GM18505 (cell line): ENCODE measurements around the gene WWP2.
"Not testable (repeated sequence)": the region's sequence is repeated elsewhere in the genome, so short reads cannot be mapped to it uniquely, and the experiment has no call there.

Experiments used
- ATAC-seq: cut with Tn5 transposase; IDR thresholded peaks from one replicate; pipeline ENCODE4 v1.9.1; 2021; ENCODE audit not compliant: unreplicated experiment
- POLR2A ChIP-seq: IDR thresholded peaks from 4 replicates; pipeline ENCODE4 v1.6.1; 2011; ENCODE audit warnings: borderline replicate concordance; ENCODE audit not compliant: insufficient read depth, insufficient read length; ENCODE audit errors: extremely low read depth

The WWP2 gene

GRCh38 chr16:69837380-69837779, 75.2 kb downstream of the WWP2 start:
- ATAC-seq: no peak
- TF ChIP-seq POLR2A: no peak

DNA sequence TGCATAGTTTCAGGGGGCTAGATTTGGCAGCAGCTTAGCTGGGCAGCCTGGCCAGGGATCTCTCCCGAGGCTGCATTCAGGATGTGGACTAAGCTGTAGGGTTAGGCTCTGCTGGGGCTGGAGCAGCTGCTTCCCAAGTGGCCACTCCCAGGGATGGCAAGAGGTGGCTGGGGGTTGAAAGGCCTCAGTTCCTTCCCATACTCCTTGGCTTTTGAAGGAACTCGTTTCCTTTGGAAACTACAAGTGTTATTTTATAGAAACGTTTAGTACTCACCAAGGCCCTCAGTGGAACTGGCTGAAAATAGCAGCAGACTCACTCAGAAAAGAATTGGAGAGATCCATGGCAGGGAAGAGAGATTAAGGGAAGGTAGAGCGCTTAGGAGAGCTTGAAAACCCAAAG, 76.4 kb downstream of the WWP2 start:
- no peak for TF ChIP-seq POLR2A
- ATAC-seq: no peak

GRCh38 chr16:69839240-69839688, 77.1 kb downstream of the WWP2 start:
- no peak for ATAC-seq
- TF ChIP-seq POLR2A: no peak

- no peak for TF ChIP-seq POLR2A
- ATAC-seq: no peak
Observed at GRCh38 chr16:69839798-69840409, 77.8 kb downstream of the WWP2 start.

- ATAC-seq: no peak
- TF ChIP-seq POLR2A: no peak
Observed at GRCh38 chr16:69840975-69841374, 78.8 kb downstream of the WWP2 start.

- no peak for ATAC-seq
- no peak for TF ChIP-seq POLR2A
Observed at GRCh38 chr16:69844441-69844840, 82.3 kb downstream of the WWP2 start.

DNA sequence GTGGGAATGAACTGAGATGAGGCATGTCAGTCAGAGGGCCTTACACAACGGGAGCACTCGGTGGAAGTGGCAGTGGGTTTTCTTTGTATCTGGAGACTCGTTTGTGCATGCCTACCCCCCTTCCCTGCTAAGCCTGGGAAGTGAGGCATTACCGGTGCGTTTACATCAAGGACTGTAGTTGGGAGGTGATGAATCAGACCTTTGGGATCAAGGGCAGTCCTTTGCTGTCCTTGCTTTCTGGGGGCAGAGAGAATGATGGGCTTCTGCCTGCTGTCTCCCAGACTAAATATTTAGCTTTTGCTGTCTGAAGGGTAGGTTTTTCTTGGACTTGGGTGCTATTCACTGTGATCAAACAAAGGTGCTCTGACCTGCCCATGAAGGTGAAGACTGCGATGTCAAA, 83.0 kb downstream of the WWP2 start:
- TF ChIP-seq POLR2A: no peak
- ATAC-seq: no peak

DNA sequence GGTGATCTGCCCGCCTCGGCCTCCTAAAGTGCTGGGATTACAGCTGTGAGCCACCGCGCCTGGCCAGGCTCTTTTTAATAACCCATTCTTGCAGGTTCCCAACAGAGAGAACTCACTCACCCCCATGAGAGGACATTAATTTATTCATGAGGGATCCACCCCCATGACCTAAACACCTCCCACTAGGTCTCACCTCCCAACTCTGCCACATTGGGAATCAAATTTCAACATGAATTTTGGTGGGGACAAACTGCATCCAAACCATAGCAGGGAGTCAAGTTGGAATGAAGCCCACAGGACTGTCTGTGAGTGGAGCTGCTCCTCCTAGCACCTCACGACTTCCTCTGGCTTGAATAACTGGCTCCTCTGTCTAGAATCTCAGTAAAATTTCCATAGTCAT, 85.5 kb downstream of the WWP2 start:
- no peak for TF ChIP-seq POLR2A
- ATAC-seq: no peak

DNA sequence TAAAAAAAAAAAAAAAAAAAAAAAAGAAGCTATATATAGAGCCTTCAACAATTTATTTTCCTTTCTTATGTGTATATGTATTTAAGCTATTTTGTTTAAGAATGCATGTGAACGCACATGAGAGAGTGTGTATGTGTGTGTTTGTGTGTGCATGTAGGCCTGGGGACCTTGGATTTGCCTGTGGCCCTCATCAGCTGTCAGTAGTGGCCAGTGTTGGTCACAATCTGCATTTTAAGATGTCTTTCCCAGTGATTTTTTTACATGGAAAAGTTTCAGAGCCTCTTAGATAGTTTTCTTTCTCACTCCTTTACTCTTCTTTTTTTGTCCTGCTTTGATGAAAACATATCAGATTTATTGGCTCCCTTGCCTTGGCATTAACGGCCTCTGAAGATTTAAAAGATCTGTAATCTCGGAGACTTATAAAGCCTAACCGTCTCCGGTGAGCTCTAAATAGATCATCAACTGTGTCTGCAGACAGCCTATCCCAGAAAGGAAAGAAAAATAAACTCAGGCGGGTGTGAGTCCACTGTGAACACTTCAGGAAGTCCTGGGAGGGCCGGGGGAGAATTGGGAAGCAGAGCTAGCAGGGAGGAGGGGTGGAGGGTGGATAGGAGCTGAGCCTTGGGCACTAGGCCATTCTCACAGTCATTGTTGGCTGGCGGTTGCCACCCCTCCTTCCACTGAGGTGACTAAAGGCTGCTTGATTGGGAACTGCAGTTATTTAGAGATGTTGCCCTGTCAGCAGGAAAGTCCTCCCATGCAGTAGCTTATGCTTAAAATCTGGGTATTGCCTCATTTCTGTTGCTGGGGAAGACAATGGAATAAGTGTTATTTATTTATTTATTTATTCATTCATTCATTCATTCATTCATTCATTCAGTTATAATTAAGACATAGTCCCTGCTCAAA, 86.8 kb downstream of the WWP2 start:
- ATAC-seq: no peak
- TF ChIP-seq POLR2A: no peak

DNA sequence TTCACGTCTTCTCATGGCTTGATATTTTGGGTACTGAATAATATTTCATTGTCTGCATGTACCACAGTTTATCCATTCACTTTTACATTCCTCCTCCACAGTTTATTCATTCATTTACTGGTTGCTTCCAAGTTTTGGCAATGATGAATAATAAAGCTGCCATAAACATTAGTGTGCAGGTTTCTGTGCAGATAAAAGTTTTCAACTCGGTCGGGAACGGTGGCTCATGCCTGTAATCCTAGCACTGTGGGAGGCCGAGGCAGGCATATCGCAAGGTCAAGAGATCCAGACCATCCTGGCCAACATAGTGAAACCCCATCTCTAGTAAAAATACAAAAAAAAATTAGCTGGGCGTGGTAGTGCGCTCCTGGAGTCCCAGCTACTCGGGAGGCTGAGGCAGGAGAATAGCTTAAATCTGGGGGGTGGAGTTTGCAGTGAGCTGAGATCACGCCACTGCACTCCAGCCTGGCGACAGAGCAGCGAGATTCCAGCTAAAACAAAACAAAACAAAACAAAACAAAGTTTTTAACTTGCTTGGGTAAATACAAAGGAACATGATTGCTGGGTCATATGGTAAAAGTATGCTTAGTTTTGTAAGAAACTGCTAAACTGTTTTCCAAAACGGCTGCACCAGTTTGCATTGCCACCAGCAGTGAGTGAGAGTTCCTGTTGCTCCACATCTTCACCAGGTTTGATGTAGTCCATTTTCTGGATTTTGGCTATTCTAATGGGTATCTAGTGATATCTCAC, 89.5 kb downstream of the WWP2 start:
- TF ChIP-seq POLR2A: no peak
- no peak for ATAC-seq

- no peak for ATAC-seq
Observed at GRCh38 chr16:69852815-69853214, 90.7 kb downstream of the WWP2 start.

GRCh38 chr16:69853481-69853880, 91.3 kb downstream of the WWP2 start:
- no peak for TF ChIP-seq POLR2A
- no peak for ATAC-seq

More at GRCh38 chr16:69852815-69853214, 90.7 kb downstream of the WWP2 start:
- no peak for TF ChIP-seq POLR2A

GRCh38 chr16:69854776-69855175, 92.6 kb downstream of the WWP2 start:
- not testable (repeated sequence) for ATAC-seq
